Osteoblast (primary cell): ENCODE measurements around the gene USP11. TPM values are rescaled to one million over a fixed set of nuclear protein-coding genes. Genes with fewer than 3 reads are reported as not detected.

ENCODE experiments used
- DNase-seq: peaks from one replicate; pipeline ENCODE4 v3.0.0; 2011; ENCODE audit warnings: low spot score, mixed read lengths; ENCODE audit not compliant: insufficient read length; ENCODE audit errors: missing footprints
- H2AFZ ChIP-seq: 2 replicates; pipeline ENCODE4 v1.6.0; 2011; ENCODE audit warnings: mild to moderate bottlenecking, low read length
- H3K27ac ChIP-seq: 2 replicates; pipeline ENCODE4 v1.5.1; 2011; ENCODE audit warnings: mild to moderate bottlenecking, low read depth, low read length, moderate library complexity
- H3K27me3 ChIP-seq: 2 replicates; pipeline ENCODE4 v1.6.0; 2012; ENCODE audit warnings: mild to moderate bottlenecking, control low read depth, inconsistent platforms, low read length, moderate library complexity; ENCODE audit not compliant: insufficient read depth
- H3K36me3 ChIP-seq: 2 replicates; pipeline ENCODE4 v1.5.1; 2011; ENCODE audit warnings: mild to moderate bottlenecking, low read length, control low read depth, moderate library complexity; ENCODE audit not compliant: insufficient read depth
- H3K4me1 ChIP-seq: 2 replicates; pipeline ENCODE4 v1.5.1; 2011; ENCODE audit warnings: mild to moderate bottlenecking, low read length, control low read depth, moderate library complexity; ENCODE audit not compliant: insufficient read depth
- H3K4me2 ChIP-seq: 2 replicates; pipeline ENCODE4 v1.6.0; 2011; ENCODE audit warnings: mild to moderate bottlenecking, low read length; ENCODE audit not compliant: insufficient read depth
- H3K4me3 ChIP-seq: fragments of 200-600 bp; sonication (generic); 3 replicates; pipeline ENCODE4 v1.5.1; 2012; ENCODE audit warnings: mild to moderate bottlenecking, low read length, inconsistent platforms; ENCODE audit not compliant: insufficient read depth
- H3K79me2 ChIP-seq: 2 replicates; pipeline ENCODE4 v1.6.0; 2012; ENCODE audit warnings: mild to moderate bottlenecking, low read length, control low read depth, inconsistent platforms; ENCODE audit not compliant: insufficient read depth
- H3K9me3 ChIP-seq: 2 replicates; pipeline ENCODE4 v1.5.1; 2011; ENCODE audit warnings: low read depth, low read length, control low read depth
- H4K20me1 ChIP-seq: 2 replicates; pipeline ENCODE4 v1.6.0; 2012; ENCODE audit warnings: mild to moderate bottlenecking, low read length, control low read depth; ENCODE audit not compliant: insufficient read depth
- total RNA-seq: library from RNA; depleted of rRNA; stranded (reverse); fragments of >200 nt; gene quantifications from 2 replicates; pipeline ENCODE4 v1.2.3, GENCODE V29; 2012
- TF ChIP-seq, protein P1 (sequence below): IDR thresholded peaks from 2 replicates; pipeline ENCODE4 v1.5.1; 2011; ENCODE audit warnings: mild to moderate bottlenecking, low read depth, low read length, moderate library complexity; ENCODE audit errors: extremely low read depth

The USP11 gene
- total RNA-seq, 1 donor: 28.2 TPM

- DNase-seq: peak; percentile 44
- H3K4me3 ChIP-seq: no peak overlapping the region
- TF ChIP-seq, protein P1, sequence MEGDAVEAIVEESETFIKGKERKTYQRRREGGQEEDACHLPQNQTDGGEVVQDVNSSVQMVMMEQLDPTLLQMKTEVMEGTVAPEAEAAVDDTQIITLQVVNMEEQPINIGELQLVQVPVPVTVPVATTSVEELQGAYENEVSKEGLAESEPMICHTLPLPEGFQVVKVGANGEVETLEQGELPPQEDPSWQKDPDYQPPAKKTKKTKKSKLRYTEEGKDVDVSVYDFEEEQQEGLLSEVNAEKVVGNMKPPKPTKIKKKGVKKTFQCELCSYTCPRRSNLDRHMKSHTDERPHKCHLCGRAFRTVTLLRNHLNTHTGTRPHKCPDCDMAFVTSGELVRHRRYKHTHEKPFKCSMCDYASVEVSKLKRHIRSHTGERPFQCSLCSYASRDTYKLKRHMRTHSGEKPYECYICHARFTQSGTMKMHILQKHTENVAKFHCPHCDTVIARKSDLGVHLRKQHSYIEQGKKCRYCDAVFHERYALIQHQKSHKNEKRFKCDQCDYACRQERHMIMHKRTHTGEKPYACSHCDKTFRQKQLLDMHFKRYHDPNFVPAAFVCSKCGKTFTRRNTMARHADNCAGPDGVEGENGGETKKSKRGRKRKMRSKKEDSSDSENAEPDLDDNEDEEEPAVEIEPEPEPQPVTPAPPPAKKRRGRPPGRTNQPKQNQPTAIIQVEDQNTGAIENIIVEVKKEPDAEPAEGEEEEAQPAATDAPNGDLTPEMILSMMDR: no peak
- H4K20me1 ChIP-seq: peaks cover 71% of the 10 kb centered on the region
- no peaks in the 10 kb centered on the region for H3K9me3 ChIP-seq
- H3K36me3 ChIP-seq: peaks cover 95% of the 10 kb centered on the region
- no peaks in the 10 kb centered on the region for H3K27me3 ChIP-seq
- no peaks in the 10 kb centered on the region for H3K4me1 ChIP-seq
- H3K79me2 ChIP-seq: no peaks in the 10 kb centered on the region
- no peak overlapping the region for H3K27ac ChIP-seq
- H3K4me2 ChIP-seq: no peak overlapping the region
- no peak overlapping the region for H2AFZ ChIP-seq
Measured at GRCh38 chrX:47210661-47211425, 22.0 kb upstream of the USP11 start.

- H3K4me1 ChIP-seq: peaks cover 15% of the 10 kb centered on the region
- H4K20me1 ChIP-seq: peaks cover 62% of the 10 kb centered on the region
- no peaks in the 10 kb centered on the region for H3K79me2 ChIP-seq
- no peaks in the 10 kb centered on the region for H3K27me3 ChIP-seq
- no peak overlapping the region for H2AFZ ChIP-seq
- H3K9me3 ChIP-seq: no peaks in the 10 kb centered on the region
- no peak overlapping the region for H3K4me2 ChIP-seq
- no peak for DNase-seq
- no peak overlapping the region for H3K27ac ChIP-seq
- no peak overlapping the region for H3K4me3 ChIP-seq
- TF ChIP-seq, protein P1: no peak
- H3K36me3 ChIP-seq: peaks cover 84% of the 10 kb centered on the region
Measured at GRCh38 chrX:47212381-47213293, 20.2 kb upstream of the USP11 start.

DNA sequence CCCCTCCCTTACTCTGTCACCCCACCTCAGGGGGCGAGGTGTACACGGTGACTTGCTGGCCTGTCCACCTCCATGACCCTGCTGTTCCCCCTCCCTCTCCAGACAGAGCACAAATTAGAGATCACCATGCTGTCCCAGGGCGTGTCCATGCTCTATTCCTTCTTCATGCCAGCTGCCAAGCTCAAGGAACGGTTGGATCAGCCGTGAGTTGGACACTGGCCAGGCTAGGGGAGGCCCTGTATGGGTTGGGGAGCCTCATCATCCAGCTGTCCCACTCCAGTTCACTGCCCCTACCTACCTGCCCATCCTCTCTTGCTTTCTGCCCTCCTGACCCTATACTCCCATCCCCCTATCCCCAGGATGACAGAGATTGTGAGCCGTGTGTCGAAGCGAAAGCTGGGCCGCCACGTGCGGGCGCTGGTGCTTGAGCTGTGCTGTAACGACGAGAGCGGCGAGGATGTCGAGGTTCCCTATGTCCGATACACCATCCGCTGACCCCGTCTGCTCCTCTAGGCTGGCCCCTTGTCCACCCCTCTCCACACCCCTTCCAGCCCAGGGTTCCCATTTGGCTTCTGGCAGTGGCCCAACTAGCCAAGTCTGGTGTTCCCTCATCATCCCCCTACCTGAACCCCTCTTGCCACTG, 18.3 kb upstream of the USP11 start:
- no peak overlapping the region for H3K4me3 ChIP-seq
- no peak overlapping the region for H3K27ac ChIP-seq
- no peak overlapping the region for H2AFZ ChIP-seq
- peaks cover 62% of the 10 kb centered on the region for H4K20me1 ChIP-seq
- H3K27me3 ChIP-seq: no peaks in the 10 kb centered on the region
- H3K9me3 ChIP-seq: no peaks in the 10 kb centered on the region
- H3K4me1 ChIP-seq: peaks cover 21% of the 10 kb centered on the region
- TF ChIP-seq, protein P1: no peak
- no peak overlapping the region for H3K4me2 ChIP-seq
- peaks cover 13% of the 10 kb centered on the region for H3K79me2 ChIP-seq
- DNase-seq: peak; percentile 54
- H3K36me3 ChIP-seq: peaks cover 68% of the 10 kb centered on the region
